Measurements from ENCODE around the gene PTPRK.

The PTPRK gene

GRCh38 chr6:128526152-128526914 lies 5.9 kb upstream of the PTPRK start:
- no peak overlapping the region for H3K27ac ChIP-seq
- TF ChIP-seq ZFX (IDR thresholded peaks at IDR 0.05) (no peak), CTCF (conservative IDR thresholded peaks at IDR 0.05) (no peak)

- no peak for TF ChIP-seq ZFX (IDR thresholded peaks at IDR 0.05)
- no peak for TF ChIP-seq CTCF (conservative IDR thresholded peaks at IDR 0.05)
- H3K27ac ChIP-seq = no peak overlapping the region
These were observed 5.0 kb upstream of the PTPRK start for GRCh38 chr6:128525406-128525805.

- TF ChIP-seq CTCF (conservative IDR thresholded peaks at IDR 0.05) (no peak), ZFX (IDR thresholded peaks at IDR 0.05) (no peak)
- H3K27ac ChIP-seq = no peak overlapping the region
These were observed 858 bp upstream of the PTPRK start for GRCh38 chr6:128521282-128521632.

- peak overlapping the region; percentile 86 for H3K27ac ChIP-seq
- TF ChIP-seq ZFX (IDR thresholded peaks at IDR 0.05) (0 out of 2 replicates have a peak, but pooled peaks have one; percentile 18), CTCF (conservative IDR thresholded peaks at IDR 0.05) (no peak)
These were observed 416 bp downstream of the PTPRK start for GRCh38 chr6:128519931-128520435.

- TF ChIP-seq CTCF (conservative IDR thresholded peaks at IDR 0.05) (no peak), ZFX (IDR thresholded peaks at IDR 0.05) (no peak)
- peak overlapping the region; percentile 86 for H3K27ac ChIP-seq
These were observed 1.1 kb downstream of the PTPRK start for GRCh38 chr6:128519132-128519930.

GRCh38 chr6:128518434-128519131 lies 1.8 kb downstream of the PTPRK start:
- no peak for TF ChIP-seq ZFX (IDR thresholded peaks at IDR 0.05)
- no peak for TF ChIP-seq CTCF (conservative IDR thresholded peaks at IDR 0.05)
- H3K27ac ChIP-seq = no peak overlapping the region
